ENCODE measurements around the gene IGF2BP3.

IGF2BP3 gene

DNA sequence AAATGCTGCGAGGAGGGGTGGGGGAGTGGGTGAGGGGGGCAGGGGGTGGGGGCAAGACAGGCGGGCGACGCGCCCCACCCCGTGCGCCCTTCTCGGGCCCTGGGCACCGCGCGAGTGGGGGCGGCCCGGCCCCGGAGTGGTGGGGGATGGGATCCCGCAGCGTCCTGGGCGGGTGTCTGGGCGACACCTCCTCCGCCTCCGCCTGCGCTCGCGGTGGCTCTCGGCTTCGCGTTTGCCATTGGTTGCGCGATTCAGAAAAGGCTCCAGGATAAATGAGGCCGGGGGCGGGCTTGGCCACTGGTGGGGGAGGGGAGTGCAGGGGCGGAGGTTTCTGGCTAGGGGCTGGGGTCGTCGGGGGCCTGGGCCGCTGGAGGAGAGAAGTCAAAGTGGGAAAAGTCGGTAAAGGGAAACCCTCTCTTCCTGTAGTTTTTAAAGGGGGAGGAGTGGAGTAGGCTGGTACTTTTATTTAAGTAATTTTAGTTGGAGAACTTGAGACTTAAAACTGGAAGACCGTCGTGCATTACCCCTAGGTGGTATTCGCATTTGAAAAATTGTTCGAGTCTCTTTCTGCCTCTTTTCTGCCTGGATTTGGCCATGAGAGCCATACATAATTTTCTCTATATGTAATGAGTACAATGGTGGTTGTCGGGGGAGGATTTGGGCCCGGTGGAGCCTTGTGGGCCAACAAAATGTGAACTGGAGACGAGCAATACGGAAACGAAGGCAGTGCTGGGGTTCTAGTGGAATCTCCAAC is 992 bp upstream of the IGF2BP3 start:
- no peak for DNase-seq

DNA sequence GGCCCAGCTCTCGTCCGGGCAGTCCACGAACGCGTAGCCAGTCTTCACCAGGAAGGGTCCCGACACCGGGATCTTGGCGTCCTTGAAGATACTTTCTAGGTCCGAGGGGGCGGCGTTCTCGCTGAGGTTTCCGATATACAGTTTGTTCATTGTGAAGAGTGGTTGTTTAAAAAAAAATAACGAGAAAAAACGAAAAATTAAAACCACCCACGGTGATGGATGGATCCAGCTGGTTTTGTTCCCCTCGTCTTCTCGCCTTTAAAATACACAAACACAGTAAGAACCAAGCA is 385 bp downstream of the IGF2BP3 start:
- no peak for DNase-seq

DNA sequence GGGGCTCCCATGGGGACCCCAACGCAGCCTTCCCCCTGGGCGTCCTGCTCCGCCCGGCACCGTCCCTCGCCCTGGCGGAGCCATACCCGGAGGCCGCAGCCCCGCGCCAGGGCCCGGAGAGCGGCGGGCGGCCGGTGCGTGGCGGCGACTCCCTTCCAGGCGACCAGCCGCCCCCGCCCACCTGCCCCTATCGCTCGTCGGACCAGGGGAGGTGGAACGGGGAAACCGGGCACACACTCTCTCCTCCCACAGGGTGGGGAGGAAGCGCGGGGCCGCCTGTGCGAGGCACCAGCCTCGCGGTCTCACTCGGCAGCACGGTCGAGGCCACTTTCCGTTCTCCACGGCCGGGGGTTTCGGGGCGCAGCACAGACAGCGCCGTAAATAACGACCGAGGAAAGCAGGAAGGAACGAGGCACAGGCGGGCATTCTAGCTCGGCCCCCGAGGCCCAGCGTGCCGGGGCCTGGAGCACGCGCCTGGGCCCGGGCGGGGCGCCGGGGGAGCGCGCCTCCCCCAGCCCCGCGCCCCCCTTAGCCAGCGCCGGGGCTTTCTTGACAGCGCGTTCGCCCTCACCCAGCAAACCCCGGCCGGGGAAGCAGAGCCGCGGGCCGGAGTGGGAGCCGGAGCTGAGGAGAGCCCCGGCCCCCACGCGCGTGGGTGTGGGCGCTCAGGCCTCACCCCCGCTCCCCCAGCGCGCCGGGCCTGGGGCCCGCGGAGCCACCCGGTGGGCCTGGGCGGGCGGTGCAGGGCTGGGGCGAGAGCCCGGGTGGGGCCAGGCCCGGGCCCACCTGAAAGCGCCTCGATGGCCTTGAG is 936 bp downstream of the IGF2BP3 start:
- no peak for DNase-seq

DNA sequence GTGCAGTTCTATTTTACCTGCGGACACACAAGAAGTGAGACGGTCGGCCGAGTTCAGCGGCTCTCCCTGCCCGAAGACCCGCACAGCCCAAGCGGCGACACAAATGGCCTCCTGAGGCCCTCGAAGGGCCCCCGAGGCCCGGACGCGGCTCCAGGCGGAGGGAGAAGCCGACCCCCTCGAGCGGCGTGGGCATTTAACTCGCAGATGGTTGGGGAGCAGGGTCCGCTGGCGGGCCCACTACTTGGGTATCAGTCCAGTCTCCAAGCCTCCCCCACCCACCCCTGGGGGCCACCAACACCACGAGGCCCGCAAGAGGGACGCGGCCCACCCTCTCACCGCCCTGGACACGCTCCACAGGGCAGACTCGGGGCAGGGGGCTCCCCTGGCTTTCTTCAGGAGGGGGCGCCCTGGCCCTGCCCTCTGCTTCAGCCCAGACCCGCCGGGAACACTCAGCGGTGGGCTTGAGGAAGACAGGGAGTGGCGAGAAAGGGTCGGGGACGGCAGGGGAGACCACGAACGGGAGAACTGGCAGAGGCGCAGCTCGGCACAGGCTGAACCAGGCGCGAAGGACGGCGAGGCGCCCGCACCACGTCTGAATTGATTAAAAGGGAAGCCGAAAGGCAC is 1.7 kb downstream of the IGF2BP3 start:
- DNase-seq: no peak

DNA sequence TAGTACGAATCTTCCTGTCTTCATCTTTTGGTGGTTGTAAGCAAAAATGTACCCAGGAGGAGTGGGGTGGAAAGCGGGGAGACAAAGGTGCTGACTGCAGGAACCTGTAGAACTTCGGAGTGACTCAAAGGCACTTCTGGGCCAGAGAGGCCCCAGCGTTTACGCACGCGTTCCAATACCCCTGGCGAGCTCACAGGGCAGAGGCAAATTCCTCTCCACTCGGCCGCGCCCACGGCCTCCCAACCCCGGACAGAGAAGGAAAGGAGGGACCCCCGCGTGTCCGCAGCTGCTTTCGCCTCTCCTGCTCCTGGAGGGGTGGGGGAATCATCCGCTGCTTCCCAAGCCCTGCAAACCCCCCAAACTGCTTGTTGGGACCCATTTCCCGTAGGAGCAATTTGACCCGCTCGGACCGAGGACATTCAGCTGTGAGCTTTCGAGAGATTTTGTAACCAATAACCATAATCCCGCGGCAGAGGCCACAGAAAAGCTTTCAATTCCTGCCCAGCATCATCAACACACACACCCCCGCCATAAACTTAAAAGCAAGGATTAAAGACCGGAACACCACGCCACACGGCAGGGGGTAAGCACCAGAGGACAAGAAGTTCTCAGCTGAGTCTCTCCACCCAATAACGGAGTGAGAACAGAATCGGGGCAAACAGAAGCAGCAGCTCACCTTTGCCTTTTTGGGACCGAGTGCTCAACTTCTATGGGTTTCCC is 2.3 kb downstream of the IGF2BP3 start:
- no peak for DNase-seq

DNA sequence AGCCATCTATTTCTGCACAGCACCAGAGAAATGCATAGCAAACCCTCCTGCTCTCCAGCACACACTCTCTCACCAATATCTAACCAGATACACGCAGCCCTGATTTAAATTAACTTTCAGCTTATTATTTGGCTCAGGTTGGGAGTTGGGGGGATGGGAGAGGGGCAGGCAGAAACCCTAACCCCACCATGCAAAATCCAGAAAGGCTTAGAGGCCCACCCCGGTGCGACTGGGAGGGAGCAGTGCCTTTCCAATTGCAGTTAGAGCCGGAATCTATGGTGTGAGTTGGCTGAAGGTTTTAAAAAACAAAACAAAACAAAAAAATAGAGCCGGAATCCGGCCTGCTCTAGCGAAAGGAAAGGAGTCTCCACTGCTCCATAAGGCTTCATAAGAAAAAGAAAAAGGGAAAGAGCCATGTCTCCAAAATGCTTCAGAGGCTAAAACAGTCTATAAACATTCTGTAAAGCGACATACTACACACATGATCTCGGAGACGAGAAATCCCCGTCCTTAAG is 2.9 kb downstream of the IGF2BP3 start:
- no peak for DNase-seq

DNA sequence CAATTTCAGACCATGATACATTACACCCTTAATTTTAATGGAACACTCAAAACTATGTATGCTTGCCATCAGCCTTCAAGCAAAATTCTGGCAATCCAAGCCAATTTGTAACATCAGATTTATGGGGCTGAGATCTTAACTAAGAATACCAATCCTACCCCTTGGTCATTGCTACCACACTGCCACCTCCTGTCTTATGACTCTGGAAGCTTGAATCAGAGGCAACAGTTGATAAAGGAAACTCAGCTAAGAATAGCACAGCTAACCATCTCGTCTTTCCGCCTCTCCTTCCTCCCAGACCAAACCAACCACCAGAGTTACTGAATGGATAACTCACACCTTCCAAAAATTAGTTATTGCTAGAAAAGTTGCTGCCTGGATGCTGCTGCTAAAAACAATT is 7.4 kb downstream of the IGF2BP3 start:
- DNase-seq: no peak

DNA sequence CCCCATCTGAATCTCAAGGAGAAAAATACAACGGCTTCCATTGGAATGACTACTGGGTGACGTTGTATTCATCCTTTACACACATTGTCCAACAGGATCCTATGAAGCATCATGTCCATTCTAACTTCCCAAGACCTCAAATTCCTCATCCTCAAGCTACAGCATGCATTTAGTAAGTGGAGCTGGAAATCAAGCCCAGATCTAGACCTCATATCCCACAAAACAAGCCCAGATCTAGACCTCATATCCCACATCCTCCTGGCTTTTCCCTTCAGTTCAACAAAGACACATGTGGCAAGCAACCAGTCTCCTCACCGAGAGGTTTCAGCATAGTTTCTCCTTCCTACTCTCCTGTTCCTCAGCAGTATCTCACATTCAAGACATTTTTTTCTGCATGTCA is 12.2 kb downstream of the IGF2BP3 start:
- DNase-seq: no peak

DNA sequence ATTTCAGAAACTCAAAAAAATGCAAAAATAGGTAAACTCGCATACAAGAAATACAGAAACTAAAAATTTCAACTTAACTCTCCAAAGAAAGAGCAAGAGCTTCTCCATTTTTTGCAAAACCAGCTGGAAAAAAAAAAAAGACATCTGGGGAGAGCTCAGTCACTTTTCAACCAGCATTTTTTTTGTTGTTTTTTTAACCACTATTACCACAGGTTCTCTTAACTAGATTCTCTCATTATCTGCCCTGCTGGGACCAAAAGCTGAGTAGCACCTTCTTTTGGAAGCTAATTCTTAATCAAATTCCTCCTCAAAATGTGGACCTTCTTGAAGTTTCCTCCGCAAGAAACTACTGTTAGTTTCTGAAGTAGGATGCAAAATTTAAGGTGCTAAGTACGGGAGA is 14.2 kb downstream of the IGF2BP3 start:
- DNase-seq: no peak

DNA sequence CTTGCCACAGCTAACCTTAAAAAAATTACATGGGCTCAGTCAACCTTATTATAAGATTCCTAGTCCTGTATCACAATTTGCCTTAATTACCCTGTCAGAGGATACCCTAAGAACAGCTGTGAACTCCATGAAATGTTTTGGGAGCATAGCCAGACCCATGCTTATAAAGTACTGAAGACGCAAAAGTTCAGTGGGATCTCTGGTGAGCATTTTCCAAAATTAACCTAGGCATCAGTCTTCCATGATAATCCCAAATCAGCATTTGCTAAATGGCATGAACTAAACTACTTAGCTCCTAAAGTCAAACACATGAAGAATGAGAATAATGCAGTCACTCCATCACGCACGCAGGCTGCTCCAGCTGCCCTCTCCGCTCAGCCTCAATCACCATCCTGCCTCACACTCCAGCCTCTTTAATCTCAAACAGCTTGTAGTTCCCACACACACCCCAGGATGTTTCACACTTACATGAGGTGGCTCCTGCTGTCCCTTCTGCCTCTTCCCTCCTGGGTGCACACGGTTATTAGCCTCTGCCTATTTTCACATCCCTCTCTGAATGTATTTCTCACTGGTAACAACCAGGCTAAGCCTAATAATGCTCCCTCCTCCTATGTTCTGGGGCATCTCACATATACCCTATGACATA is 15.3 kb downstream of the IGF2BP3 start:
- no peak for DNase-seq

DNA sequence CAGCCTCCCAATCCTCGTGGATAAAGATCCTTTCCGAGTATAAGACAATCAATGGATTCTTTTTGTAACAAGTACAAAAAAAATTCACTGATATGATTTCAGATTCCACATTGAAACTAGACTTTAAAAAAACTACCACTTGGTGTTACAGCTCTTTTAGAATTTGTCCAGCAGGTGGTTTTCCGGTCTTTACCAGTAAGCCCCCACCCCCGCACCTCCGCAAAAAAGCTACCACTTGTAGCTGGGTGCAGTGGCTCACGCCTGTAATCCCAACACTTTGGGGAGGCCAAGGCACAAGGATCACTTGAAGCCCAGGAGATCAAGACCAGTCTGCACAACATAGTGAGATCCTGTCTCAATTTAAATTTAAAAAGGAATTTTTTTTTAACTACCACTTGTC is 19.8 kb downstream of the IGF2BP3 start:
- DNase-seq: no peak

DNA sequence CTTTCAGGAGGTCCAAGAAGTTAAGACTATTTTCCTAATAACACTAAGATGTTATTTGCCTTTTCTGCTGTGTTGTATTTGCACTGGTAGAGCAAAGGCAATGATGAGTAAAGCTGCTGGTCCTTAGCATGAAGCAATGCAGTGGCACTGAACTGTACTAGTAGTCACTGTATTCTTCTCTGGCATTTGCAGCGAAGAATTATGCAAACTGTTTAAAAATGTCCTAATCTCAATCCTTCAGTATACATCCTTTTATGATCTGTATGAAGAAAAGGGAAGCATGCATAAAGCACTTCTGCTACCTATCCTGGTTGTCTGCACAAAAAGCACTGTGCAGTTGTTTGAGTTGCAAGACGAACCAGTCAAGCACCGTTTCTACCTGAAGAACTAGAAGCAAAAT is 20.4 kb downstream of the IGF2BP3 start:
- no peak for DNase-seq

DNA sequence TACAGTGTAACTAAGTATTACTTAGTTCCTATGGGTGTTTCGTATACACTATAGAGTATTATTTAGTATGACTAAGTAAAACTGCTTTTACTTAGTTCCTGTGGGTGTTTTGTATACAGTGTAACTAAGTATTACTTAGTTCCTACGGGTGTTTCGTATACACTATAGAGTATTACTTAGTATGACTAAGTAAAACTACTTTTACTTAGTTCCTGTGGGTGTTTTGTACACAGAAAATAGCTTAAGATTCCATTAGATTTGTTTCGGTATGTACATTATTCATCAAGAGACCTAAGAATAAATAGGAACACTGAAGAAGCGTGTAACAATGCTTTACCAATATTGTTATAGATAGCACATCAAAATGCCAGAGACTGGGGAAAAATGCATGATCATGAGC is 25.0 kb downstream of the IGF2BP3 start:
- DNase-seq: no peak

DNA sequence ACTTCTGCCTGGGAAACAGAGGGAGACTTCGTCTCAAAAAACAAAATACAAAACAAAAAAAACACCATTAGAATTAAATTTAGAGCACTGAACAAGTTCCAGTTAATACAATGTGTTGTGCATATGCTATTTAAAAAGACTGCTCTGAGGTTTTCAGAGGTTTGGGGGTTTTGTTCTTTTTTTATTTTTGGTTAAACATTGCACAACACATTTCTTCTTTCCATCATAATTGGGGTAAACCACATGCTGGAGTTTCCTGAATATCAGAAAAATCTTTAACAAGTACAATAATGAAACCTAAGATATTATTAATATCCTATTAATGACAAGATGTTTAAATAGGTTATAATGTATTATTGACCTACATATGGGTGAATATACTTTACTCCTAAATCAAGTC is 26.3 kb downstream of the IGF2BP3 start:
- no peak for DNase-seq

DNA sequence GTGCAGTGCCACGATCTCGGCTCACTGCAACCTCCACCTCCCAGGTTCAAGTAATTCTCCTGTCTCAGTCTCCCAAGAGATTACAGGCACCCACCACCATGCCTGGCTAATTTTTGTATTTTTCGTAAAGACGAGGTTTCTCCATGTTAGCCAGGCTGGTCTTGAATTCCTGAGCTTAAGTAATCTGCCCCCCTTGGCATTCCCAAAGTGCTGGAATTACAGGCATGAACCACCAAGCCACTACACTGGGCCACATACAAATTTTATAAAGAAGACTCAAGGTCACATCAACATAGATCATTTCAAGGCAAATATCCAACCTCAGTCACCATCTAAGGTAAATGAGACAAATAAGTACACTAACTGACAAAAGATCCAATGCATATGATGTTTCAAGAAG is 32.1 kb downstream of the IGF2BP3 start:
- no peak for DNase-seq

DNA sequence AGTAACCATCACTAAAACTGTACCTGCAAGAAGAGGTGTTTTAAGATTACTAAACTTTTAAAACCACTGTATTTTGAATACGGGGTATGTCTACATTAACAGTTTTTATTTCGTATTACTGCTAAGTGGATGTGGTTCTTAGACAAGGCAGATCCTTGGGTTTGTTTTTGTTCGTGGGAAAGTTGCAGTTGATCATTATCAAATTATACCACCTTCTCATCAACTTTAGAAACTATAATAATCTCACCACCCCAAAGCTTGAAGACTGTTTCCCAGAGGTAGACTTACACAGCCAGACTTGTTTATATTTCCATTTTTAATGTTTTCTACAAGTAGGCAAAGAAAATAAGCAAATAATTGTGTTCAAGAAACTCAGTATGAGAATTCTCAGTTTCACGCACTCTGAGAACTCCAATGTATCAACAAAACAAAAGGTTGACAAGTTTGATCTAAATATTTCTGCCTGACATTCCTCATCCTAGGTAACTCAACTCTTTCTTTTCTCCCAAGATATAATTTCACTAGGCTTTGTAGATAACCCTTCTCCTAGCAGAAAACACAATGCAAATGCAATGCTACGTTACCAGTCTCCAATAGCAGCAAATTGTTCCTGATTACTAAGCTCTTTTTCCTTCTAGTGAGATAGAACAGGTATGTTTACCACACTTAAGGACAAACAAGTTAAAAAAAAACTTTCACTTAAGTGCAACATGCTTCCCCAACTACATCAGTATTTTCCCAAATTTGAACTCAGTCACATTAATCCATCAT is 36.0 kb downstream of the IGF2BP3 start:
- DNase-seq: no peak

DNA sequence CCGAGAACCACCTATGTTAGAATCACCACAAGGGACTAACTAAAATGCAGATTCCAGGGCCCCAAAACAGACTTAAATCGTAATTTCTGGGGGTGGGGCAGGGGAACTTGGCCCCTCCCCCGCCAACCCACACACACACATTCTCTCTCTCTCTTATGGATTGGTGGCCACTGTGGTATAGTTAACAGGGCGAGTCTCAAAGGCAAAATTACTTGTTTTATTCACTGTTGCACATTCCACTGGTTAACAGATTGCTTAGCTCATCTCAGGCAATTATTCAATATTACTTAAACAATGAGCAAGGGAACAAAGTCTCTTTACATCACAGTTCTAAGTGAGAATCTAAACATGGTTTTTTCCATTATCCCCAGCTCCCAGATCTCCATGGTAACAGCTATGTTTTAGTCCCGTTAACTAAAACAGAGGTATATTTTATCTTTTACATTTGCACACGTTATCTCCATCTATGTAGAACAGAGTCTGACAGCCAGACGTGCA is 38.5 kb downstream of the IGF2BP3 start:
- DNase-seq: no peak

DNA sequence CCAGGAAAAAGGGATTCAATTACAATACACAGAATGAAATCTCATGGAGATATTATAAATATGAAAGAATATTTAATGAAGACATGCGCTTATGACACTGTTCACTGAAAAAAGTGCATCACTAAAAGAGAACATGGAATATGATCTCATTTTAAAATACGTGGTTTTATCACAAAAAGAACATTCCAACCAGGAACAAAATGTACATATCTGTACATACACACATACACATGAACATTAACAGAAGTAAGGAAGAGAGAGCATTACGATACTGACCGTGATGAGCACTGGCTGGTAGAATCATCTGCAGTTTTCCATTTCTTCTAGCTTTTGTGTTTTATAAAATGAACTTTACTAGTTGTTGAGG is 39.4 kb downstream of the IGF2BP3 start:
- no peak for DNase-seq

DNA sequence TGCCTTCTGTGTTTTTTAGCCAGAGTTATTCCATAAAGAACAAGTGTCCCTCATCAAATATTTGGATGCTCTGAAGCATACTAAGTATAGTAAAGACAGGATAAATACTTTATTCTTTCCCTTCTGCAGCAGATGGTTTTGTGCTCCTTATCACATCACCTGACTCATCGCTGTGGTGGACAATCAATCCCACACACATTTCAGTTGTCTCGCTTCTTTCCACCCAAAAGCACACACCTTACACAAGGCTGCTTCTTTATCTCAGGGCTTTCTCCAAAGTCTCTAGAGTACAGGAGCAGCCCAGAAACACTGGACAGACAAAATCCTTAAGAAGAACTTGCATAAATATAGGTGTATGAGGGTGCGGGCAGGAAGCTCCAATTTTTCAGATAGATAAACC is 43.4 kb downstream of the IGF2BP3 start:
- no peak for DNase-seq

DNA sequence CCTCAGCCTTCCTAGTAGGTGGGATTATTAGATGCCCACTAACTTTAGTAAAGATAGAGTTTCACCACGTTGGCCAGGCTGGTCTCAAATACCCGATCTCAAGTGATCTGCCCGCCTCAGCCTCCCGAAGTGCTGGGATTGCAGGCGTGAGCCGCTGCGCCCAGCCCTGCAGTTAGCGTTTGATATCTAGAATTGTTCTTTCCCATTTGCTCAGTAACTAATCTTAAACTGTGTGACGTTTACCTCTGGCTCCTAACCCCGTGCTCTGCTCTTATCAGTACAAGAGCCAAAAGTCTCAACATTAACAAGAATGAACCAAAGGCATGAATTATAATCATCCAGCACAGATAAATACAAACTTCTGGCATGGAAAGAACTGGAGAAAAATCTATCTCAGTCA is 47.4 kb downstream of the IGF2BP3 start:
- DNase-seq: no peak

DNA sequence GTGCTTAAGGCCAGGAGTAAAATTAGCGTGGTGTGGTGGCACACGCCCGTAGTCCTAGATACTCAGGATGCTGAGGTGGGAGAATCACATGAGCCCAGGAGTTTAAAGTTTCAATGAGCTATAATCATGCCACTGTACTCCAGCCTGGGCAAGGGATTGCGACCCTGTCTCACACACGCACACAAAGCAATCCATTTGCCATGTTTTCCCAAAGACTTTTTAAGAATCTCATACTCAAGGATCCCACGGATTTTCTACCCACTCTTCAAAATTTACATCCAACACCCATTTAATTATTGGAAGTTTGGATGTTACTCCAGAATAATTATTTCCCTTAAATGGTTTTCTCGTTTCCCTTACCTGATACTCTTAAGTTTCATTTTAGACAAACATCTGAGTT is 47.9 kb downstream of the IGF2BP3 start:
- DNase-seq: no peak

DNA sequence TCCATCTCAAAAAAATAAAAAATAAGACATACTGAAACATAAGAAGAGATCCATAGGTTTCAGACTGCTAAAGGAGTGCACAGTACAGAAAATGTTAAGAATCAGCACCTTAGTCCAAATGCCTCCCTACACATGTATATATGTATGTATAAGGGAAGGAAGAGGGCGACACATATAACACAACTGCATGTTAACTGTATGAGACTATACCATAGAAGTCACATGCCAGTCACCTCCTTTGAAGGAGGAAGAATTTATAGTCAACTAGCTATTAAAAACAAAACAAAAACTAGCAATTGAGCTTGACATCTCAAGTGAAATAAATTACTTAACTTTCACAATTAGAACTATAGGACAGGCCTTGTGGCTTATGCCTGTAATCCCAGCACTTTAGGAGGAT is 50.4 kb downstream of the IGF2BP3 start:
- no peak for DNase-seq
